CD8-positive, alpha-beta memory T cell (primary cell): ENCODE measurements around the gene UCN2. TPM values are rescaled to one million over a fixed set of nuclear protein-coding genes. Genes with fewer than 3 reads are reported as not detected.

Source experiments
- CTCF ChIA-PET: fragments of 350-600 bp; sonication (Branson Sonifier 250); formaldehyde crosslinking; loops from one replicate; lab custom pipeline; 2021; ENCODE audit warnings: antibody characterized with exemption; lab: Charles Lee
- POLR2A ChIA-PET: fragments of 350-600 bp; sonication (Branson Sonifier 250); formaldehyde crosslinking; loops from one replicate; lab custom pipeline; 2021; ENCODE audit warnings: antibody characterized with exemption; lab: Charles Lee
- DNase-seq, 5 donors: peaks; one replicate each; pipeline versions ENCODE4 v3.0.0 to v3.0.0-alpha.2; 2020 to 2022; ENCODE audit warnings: mixed read lengths in 1 of 5
- H3K27ac ChIP-seq: one replicate; pipeline ENCODE4 v1.7.0; 2013; ENCODE audit warnings: low read depth, mild to moderate bottlenecking, low read length, moderate library complexity
- H3K27me3 ChIP-seq: 2 replicates; pipeline ENCODE4 v1.7.0; 2013; ENCODE audit warnings: low read length, mild to moderate bottlenecking; ENCODE audit not compliant: insufficient read depth, poor library complexity, severe bottlenecking
- H3K36me3 ChIP-seq: 2 replicates; pipeline ENCODE4 v1.7.0; 2013; ENCODE audit warnings: mild to moderate bottlenecking, low read length, moderate library complexity; ENCODE audit not compliant: insufficient read depth
- H3K4me1 ChIP-seq: 2 replicates; pipeline ENCODE4 v1.7.0; 2013; ENCODE audit warnings: mild to moderate bottlenecking, low read length, moderate library complexity; ENCODE audit not compliant: insufficient read depth
- H3K4me3 ChIP-seq: 2 replicates; pipeline ENCODE4 v1.7.0; 2013; ENCODE audit warnings: mild to moderate bottlenecking, low read length
- H3K9me3 ChIP-seq: 2 replicates; pipeline ENCODE4 v1.7.0; 2013; ENCODE audit warnings: mild to moderate bottlenecking, low read length
- H3K27ac Mint-ChIP-seq, 8 donors: one replicate each; pipeline ENCODE4 v1.8.0; 2020 to 2021; ENCODE audit warnings: mixed read lengths in 8 of 8, mild to moderate bottlenecking in 6 of 8, inconsistent platforms in 3 of 8, moderate library complexity in 3 of 8
- H3K27me3 Mint-ChIP-seq, 2 donors: one replicate each; pipeline ENCODE4 v1.8.0; 2020 to 2021; ENCODE audit warnings: mixed read lengths in 2 of 2, mild to moderate bottlenecking in 1 of 2, moderate library complexity in 1 of 2
- H3K36me3 Mint-ChIP-seq, 3 donors: one replicate each; pipeline ENCODE4 v1.8.0; 2020 to 2021; ENCODE audit warnings: mixed read lengths in 3 of 3, inconsistent platforms in 1 of 3, mild to moderate bottlenecking in 1 of 3
- H3K4me1 Mint-ChIP-seq, 3 donors: one replicate each; pipeline ENCODE4 v1.8.0; 2020 to 2021; ENCODE audit warnings: mixed read lengths in 3 of 3, inconsistent platforms in 1 of 3, mild to moderate bottlenecking in 1 of 3
- H3K4me3 Mint-ChIP-seq, 7 donors: one replicate each; pipeline ENCODE4 v1.8.0; 2020 to 2021; ENCODE audit warnings: mixed read lengths in 7 of 7, mild to moderate bottlenecking in 6 of 7, moderate library complexity in 4 of 7, inconsistent platforms in 2 of 7
- H3K9me3 Mint-ChIP-seq, 5 donors: one replicate each; pipeline ENCODE4 v1.8.0; 2020 to 2022; ENCODE audit warnings: mixed read lengths in 5 of 5, mild to moderate bottlenecking in 3 of 5, moderate library complexity in 2 of 5, inconsistent platforms in 1 of 5
- polyA plus RNA-seq: library from polyadenylated mRNA; unstranded; fragments of 300-500 nt; fragmentation: Illumina TruSeq; gene quantifications from one replicate; pipeline ENCODE4 v1.2.3, GENCODE V29; 2021
- total RNA-seq, 2 experiments: library from RNA; stranded (reverse); gene quantifications; one replicate each; pipeline ENCODE4 v1.2.3, GENCODE V29; 2021

The UCN2 gene
- total and polyA plus RNA-seq, 3 experiments from 2014 or later = not detected

DNA sequence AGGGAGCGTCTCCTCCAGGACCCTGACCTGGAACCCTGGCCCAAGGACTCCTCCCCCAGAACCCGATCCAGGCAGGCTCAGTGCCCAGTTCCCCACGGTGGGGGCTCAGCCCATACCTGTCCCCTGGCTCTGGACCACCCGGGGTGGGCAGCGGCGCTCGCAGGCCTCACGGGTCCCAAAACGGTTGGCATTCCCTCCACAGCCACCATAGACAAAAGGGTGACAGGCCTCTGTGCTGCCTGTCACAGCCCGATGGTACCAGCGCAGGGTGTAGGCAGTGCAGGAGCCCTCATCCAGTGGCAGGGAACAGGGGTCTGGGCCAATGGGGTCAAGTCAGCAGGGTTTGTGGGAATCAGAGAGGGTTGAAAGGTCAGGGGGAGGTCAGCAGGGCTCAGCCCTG is 1.1 kb upstream of the UCN2 start:
- no peaks in the 10 kb centered on the region for H3K36me3 ChIP-seq
- Mint-ChIP-seq H3K4me3 (no peak overlapping the region), H3K4me1 (peaks cover 4 to 6% (median 5%) of the 10 kb centered on the region in 3 donors), H3K27ac (no peak overlapping the region), H3K27me3 (peaks cover 0 to 6% of the 10 kb centered on the region in 2 donors), H3K36me3 (no peaks in the 10 kb centered on the region), H3K9me3 (no peaks in the 10 kb centered on the region)
- no peaks in the 10 kb centered on the region for H3K9me3 ChIP-seq
- no peaks in the 10 kb centered on the region for H3K27me3 ChIP-seq
- H3K4me3 ChIP-seq = no peak overlapping the region
- ChIA-PET POLR2A (no interaction called here), CTCF (interaction anchor here (2.1 kb wide), 1 partner anchor 164 kb away, joined by 7 read pairs; no protein-coding TSS in a partner anchor)
- no peaks in the 10 kb centered on the region for H3K4me1 ChIP-seq
- no peak for DNase-seq
- H3K27ac ChIP-seq = no peak overlapping the region

DNA sequence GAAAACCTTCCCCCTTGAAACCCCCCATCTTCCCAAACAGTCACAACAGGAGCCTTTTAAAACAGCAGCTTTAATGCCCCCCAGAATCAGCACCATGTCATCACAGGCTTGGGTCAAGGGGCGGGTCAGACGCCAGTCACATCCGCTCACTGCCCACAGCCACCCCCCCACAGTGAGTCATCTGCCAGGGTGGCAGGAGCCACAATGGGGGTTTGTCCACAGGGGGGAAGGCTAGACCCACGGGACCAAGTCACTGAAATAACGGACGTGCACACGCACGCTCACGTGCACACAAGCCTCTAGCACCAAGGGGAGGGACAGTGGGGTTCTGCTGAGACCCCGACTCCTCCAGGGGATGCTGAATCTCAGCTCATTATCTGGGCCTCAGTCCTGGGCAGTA is 441 bp upstream of the UCN2 start:
- H3K9me3 ChIP-seq = no peaks in the 10 kb centered on the region
- no peaks in the 10 kb centered on the region for H3K27me3 ChIP-seq
- no peak overlapping the region for H3K27ac Mint-ChIP-seq
- peak in 3 of 5 donors; percentile 28 to 59 (median 45) for DNase-seq
- no peaks in the 10 kb centered on the region for H3K36me3 Mint-ChIP-seq
- no peak overlapping the region for H3K4me3 ChIP-seq
- CTCF ChIA-PET = interaction anchor here (2.1 kb wide), 1 partner anchor 163 kb away, joined by 7 read pairs; no protein-coding TSS in a partner anchor
- no peaks in the 10 kb centered on the region for H3K36me3 ChIP-seq
- peaks cover 0 to 6% of the 10 kb centered on the region in 2 donors for H3K27me3 Mint-ChIP-seq
- H3K9me3 Mint-ChIP-seq = no peaks in the 10 kb centered on the region
- H3K4me1 ChIP-seq = no peaks in the 10 kb centered on the region
- no peak overlapping the region for H3K27ac ChIP-seq
- H3K4me1 Mint-ChIP-seq = peaks cover 4 to 6% (median 5%) of the 10 kb centered on the region in 3 donors
- POLR2A ChIA-PET = no interaction called here
- H3K4me3 Mint-ChIP-seq = no peak overlapping the region

DNA sequence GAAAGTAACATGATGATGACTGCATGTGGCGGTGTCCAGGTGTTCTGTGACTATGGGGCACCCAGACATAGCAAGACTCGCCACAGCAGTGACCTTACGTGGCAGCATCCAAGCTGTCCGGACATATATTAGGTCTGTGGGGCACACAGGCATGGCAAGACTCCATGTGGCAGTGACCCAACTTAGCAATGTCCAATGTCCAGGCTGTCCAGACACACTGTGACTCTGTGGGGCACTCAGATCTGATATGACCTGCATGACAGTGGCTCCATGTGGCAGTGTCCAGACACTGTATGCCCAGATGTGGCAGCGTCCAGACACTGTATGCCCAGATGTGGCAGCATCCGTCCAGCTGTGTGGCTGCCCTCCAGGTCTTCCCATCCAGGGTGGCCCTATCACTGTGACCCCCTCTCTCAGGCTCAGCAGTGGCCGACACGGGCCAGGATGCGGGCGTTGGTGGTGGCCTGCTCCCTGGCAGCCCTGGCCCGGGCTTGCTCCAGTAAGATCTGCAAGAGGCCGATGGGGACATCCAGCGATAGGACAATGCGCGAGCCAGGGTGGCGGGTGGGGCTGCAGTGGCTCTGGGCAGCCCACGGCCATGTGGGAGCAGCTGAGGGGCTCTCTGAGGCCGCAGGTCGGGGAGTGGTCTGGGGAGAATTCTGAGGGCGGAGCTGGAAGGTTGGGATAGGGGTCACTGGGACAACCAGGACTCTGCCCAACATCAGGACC is 1.1 kb downstream of the UCN2 start:
- Mint-ChIP-seq H3K27ac (peak overlapping the region in 1 of 8 donors; percentile 29), H3K36me3 (no peaks in the 10 kb centered on the region)
- POLR2A ChIA-PET = no interaction called here

DNA sequence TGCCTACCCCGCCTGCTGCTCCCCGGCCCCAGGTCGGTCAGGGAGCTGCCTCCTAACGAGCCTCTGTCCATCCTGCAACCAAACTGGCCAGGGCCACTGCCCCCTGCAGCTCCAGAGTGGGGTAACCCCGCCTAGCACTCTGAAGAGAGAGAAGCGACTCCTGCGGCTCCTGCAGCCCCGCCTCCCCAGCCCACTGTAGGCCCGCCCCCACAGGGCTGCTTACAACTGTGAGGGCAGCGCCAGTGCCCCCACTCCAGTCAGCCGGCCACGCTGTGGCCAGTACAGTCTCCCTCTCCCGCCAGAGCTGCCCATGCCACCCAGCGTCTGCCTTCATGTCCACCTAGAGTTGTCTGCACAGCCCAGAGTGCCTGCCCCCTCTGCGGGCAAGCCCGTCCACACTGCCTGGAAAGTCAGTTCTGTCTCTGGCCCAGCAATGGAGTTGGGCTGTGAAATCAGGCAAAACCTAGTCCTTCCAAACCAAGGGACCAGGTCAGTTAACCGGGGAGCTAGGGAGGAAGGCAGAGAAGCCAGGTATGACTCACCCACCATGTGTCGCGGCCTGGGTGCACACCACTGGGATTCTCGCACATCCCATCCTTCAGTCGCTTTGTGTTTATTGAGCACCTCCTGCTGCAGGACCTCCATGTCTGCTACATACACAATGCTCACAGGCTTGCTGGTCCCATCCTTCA is 2.4 kb downstream of the UCN2 start:
- CTCF ChIA-PET = interaction anchor here (1.5 to 2.3 kb wide), 2 partner anchors 12 to 161 kb away, joined by 3 to 5 read pairs; no protein-coding TSS in a partner anchor
- Mint-ChIP-seq H3K4me1 (peaks cover 11 to 19% (median 13%) of the 10 kb centered on the region in 3 donors), H3K36me3 (no peaks in the 10 kb centered on the region), H3K27me3 (peaks cover 0 to 1% of the 10 kb centered on the region in 2 donors), H3K4me3 (no peak overlapping the region), H3K9me3 (no peaks in the 10 kb centered on the region), H3K27ac (no peak overlapping the region)
- no peak for DNase-seq
- Histone ChIP-seq H3K9me3 (no peaks in the 10 kb centered on the region), H3K27me3 (no peaks in the 10 kb centered on the region), H3K4me1 (peaks cover 3% of the 10 kb centered on the region), H3K27ac (no peak overlapping the region), H3K36me3 (no peaks in the 10 kb centered on the region), H3K4me3 (no peak overlapping the region)
- POLR2A ChIA-PET = no interaction called here

More for the DNA sequence above, 1.1 kb downstream of the UCN2 start:
- H3K36me3 ChIP-seq = no peaks in the 10 kb centered on the region
- H3K9me3 Mint-ChIP-seq = no peaks in the 10 kb centered on the region
- CTCF ChIA-PET = interaction anchor here (1.5 to 2.3 kb wide), 2 partner anchors 13 to 162 kb away, joined by 3 to 5 read pairs; no protein-coding TSS in a partner anchor
- H3K4me3 Mint-ChIP-seq = no peak overlapping the region
- no peak overlapping the region for H3K4me3 ChIP-seq
- peaks cover 10 to 11% (median 10%) of the 10 kb centered on the region in 3 donors for H3K4me1 Mint-ChIP-seq
- DNase-seq = no peak
- no peak overlapping the region for H3K27ac ChIP-seq
- H3K27me3 Mint-ChIP-seq = peaks cover 0 to 4% of the 10 kb centered on the region in 2 donors
- H3K27me3 ChIP-seq = no peaks in the 10 kb centered on the region
- no peaks in the 10 kb centered on the region for H3K9me3 ChIP-seq
- H3K4me1 ChIP-seq = no peaks in the 10 kb centered on the region

DNA sequence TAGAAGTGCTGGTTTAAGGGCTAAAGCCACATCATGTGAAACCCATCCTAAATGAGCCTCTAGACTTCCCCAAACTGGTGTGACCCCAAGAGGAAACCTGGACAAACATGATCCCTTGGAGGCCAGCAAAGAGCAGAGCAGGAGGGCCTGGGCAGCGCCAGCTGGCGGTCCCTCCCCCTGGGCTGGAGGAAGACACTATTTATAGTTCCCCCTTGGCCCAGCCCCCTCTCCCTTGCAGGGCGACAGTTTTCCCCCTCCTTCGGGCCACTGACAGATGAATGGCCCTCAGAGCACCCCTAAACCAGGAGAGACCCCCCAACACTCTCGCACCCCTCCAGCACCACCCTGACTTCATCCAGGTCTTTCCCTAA is 2.9 kb downstream of the UCN2 start:
- Mint-ChIP-seq H3K27ac (no peak overlapping the region), H3K4me3 (peak overlapping the region in 2 of 7 donors; percentile 2 to 29), H3K36me3 (no peaks in the 10 kb centered on the region), H3K4me1 (peaks cover 15 to 23% (median 16%) of the 10 kb centered on the region in 3 donors), H3K9me3 (no peaks in the 10 kb centered on the region), H3K27me3 (peaks cover 0 to 1% of the 10 kb centered on the region in 2 donors)
- CTCF ChIA-PET = interaction anchor here (2.3 kb wide), 1 partner anchor 160 kb away, joined by 5 read pairs; no protein-coding TSS in a partner anchor
- no peak overlapping the region for H3K4me3 ChIP-seq
- no peaks in the 10 kb centered on the region for H3K9me3 ChIP-seq
- no peak for DNase-seq
- H3K27me3 ChIP-seq = no peaks in the 10 kb centered on the region
- peaks cover 6% of the 10 kb centered on the region for H3K4me1 ChIP-seq
- POLR2A ChIA-PET = no interaction called here
- H3K36me3 ChIP-seq = no peaks in the 10 kb centered on the region
- peak overlapping the region; percentile 38 for H3K27ac ChIP-seq

DNA sequence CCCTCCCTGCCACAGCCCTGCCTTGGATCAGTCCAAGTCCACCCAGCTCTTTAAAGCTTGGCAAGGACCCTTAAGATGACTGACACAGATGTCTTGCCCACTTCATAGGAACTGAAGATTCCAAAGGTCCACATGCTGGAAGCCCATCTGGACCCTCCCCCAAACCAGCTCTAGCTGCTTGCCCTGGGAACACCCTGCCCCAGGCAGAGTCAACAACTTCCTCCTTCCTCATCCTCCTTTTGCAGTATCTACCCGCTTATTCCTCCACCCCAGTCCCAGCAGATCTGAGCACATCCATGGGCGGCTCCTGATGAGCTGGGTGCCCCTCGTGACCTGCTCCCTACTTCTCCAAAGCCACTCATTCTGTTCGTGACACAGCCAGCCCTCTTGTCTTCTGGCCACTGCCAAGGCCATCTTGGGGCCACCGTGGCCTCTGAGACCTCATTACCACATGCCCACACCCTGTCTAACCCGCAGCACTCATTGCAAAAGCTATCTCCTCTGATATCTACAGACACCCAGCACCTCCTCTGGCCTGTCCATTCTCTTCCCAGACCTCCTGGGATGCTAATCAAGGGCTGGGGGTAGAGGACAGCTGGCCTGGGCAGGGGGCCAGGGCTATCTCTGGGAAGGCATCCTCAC is 5.0 kb downstream of the UCN2 start:
- Histone ChIP-seq H3K27me3 (no peaks in the 10 kb centered on the region), H3K4me3 (no peak overlapping the region), H3K4me1 (peaks cover 6% of the 10 kb centered on the region), H3K9me3 (no peaks in the 10 kb centered on the region), H3K27ac (no peak overlapping the region), H3K36me3 (no peaks in the 10 kb centered on the region)
- peak overlapping the region in 4 of 8 donors; percentile 31 to 66 (median 48) for H3K27ac Mint-ChIP-seq
- peaks cover 9 to 18% (median 16%) of the 10 kb centered on the region in 3 donors for H3K4me1 Mint-ChIP-seq
- ChIA-PET POLR2A (interaction anchor here (0.5 to 0.6 kb wide), 2 partner anchors 117 to 1134 kb away, joined by 3 read pairs; no protein-coding TSS in a partner anchor), CTCF (interaction anchor here (0.7 to 4.6 kb wide), 17 partner anchors 9 to 318 kb away, joined by 3 to 44 read pairs (median 5); partner anchors contain the start of genes ATRIP, CCDC51, SLC26A6 and TMA7)
- H3K9me3 Mint-ChIP-seq = no peaks in the 10 kb centered on the region
- no peaks in the 10 kb centered on the region for H3K27me3 Mint-ChIP-seq
- peak overlapping the region in 5 of 7 donors; percentile 25 to 87 (median 59) for H3K4me3 Mint-ChIP-seq
- H3K36me3 Mint-ChIP-seq = no peaks in the 10 kb centered on the region
- DNase-seq = no peak

DNA sequence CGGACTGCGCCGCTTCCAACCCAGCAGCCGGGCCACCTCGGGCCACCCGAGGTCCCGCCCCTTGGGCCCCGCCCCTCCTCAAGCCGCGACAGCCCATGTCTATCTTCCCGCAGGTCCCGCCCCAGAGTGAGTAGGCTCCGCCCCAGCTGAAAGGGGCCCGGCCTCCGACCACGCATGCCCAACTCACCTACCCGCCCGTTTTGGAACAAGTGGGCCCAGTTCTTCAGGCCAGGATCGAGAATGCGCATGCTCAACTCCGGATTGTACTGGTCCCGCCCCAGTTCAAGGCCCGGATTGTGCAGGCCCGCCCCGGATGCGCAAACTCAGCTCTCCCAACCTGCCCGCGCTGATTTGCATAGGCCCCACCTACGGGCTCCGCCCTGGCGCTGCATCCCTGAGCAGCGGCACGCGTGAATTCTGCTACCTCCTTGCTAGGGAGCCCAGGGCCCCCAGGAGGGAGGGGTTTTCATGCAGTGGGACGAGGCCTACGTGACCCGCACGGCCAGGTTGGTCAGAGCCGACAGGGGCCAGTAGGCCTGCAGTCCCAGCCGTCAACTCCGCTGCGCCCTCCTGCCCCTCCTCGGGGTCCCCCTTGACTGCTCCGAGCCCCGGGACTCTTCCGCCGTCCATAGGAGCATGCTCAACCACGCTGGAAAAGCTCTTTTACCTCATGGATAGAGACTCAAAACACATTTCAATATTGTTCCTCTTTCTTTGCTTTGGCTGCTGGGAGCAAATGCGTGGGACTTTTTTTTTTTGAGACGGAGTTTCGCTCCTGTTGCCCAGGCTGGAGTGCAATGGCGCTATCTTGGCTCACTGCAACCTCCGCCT is 6.6 kb downstream of the UCN2 start, which contains the start of gene PFKFB4:
Gene PFKFB4, minus strand, starts transcription at position 8 of the 831 bp plus-strand sequence. CDS start 26 bp downstream, outside the sequence.
- H3K4me3 Mint-ChIP-seq = peak within 1 kb of the TSS; percentile 62 to 89 (median 80)
- POLR2A ChIA-PET = interaction anchor here (0.7 to 1.3 kb wide), 5 partner anchors 85 to 1678 kb away, joined by 3 to 6 read pairs (median 5); partner anchors contain the start of gene CCDC51
- Histone ChIP-seq H3K27ac (peak within 1 kb of the TSS; percentile 51), H3K36me3 (no peaks in the 10 kb centered on the region), H3K9me3 (no peaks in the 10 kb centered on the region), H3K4me1 (peaks cover 6% of the 10 kb centered on the region), H3K4me3 (peak within 1 kb of the TSS; percentile 85), H3K27me3 (no peaks in the 10 kb centered on the region)
- peaks cover 9 to 18% (median 13%) of the 10 kb centered on the region in 3 donors for H3K4me1 Mint-ChIP-seq
- CTCF ChIA-PET = interaction anchor here (1.1 to 6.3 kb wide), 9 partner anchors 11 to 316 kb away, joined by 3 to 44 read pairs (median 7); partner anchors contain the start of genes ATRIP, CCDC51, TMA7 and ZNF589
- no peaks in the 10 kb centered on the region for H3K36me3 Mint-ChIP-seq
- H3K27ac Mint-ChIP-seq = peak within 1 kb of the TSS in 7 of 8 donors; percentile 3 to 83 (median 56)
- H3K27me3 Mint-ChIP-seq = no peaks in the 10 kb centered on the region
- no peaks in the 10 kb centered on the region for H3K9me3 Mint-ChIP-seq
- DNase-seq = peak; percentile 98 to 100 (median 99)
